Naive B cell (primary cell): ENCODE data around the gene BST1. TPM values are rescaled to one million over a fixed set of nuclear protein-coding genes. Genes with fewer than 3 reads are reported as not detected.

Experiments used
- polyA plus RNA-seq, 6 donors: library from polyadenylated mRNA; unstranded; fragments of 300-500 nt; fragmentation: Illumina TruSeq; gene quantifications; one replicate each; pipeline ENCODE4 v1.2.3, GENCODE V29; 2021; ENCODE audit warnings: low read depth in 6 of 6

Gene BST1
- polyA plus RNA-seq, 6 donors from 2014 or later = 0.29 to 2.4 (median 0.46) TPM

Other genes with a start within 250 kb of the BST1 start
- not detected for gene CC2D2A, start 233.2 kb upstream of the BST1 start, polyA plus RNA-seq
- gene FBXL5, start 47.7 kb upstream of the BST1 start, polyA plus RNA-seq = 100 to 1,000 TPM in 5 of 6 donors, 10 to 100 TPM in 1; 97.0 to 172 (median 108) TPM
- gene FAM200B, start 21.2 kb upstream of the BST1 start, polyA plus RNA-seq = 10 to 100 TPM; 60.1 to 84.2 (median 72.1) TPM
- gene CD38, start 75.3 kb downstream of the BST1 start, polyA plus RNA-seq = 10 to 100 TPM; 12.8 to 33.8 (median 24.7) TPM
- not detected for gene FGFBP1, start 235.7 kb downstream of the BST1 start, polyA plus RNA-seq